Fibroblast of lung (primary cell): ENCODE measurements around the gene KIAA0930.

Experiments used
- EZH2 ChIP-seq: IDR thresholded peaks from 2 replicates; pipeline ENCODE4 v1.5.1; 2012; ENCODE audit warnings: low read length, control low read depth, mild to moderate bottlenecking; ENCODE audit errors: missing control alignments
- TF ChIP-seq, protein P1 (sequence below), 2 donors: IDR thresholded peaks in 1 of 2; conservative IDR thresholded peaks in 1 of 2; 1 replicate in 1 of 2; 2 replicates in 1 of 2; pipeline ENCODE4 v1.5.1; 2011 to 2012; ENCODE audit warnings: low read length in 2 of 2, control low read depth in 1 of 2, inconsistent platforms in 1 of 2, low read depth in 1 of 2, mild to moderate bottlenecking in 1 of 2

DNA sequence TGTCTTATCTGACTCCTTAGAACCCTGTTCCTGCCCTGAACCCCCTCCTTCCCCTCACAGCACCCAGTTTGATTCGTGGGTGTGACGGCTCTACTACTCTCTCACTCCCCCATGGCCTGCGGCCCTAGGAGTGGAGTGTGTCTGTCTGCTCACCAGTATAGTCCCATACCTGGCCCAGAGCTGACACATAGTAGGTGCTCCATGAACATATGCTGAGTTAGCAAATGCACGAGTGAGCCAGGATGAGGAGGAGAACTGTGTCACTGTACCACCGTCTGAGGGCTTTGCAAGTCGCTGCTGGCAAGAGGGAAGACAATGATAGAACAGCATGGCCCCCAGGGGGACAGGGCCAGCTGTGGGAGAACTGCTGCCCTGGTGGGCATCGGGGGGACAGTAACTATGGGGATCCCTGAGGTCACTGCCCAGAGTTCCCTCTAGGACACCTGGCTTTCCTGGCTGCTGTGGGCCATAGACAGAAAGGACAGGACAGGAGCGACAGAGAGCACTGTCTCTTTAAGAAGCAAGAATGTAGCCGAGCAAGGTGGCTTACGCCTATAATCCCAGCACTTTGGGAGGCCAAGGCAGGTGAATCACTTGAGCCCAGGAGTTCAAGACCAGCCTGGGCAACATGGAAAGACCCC, 19.2 kb upstream of the KIAA0930 start:
- TF ChIP-seq, protein P1, sequence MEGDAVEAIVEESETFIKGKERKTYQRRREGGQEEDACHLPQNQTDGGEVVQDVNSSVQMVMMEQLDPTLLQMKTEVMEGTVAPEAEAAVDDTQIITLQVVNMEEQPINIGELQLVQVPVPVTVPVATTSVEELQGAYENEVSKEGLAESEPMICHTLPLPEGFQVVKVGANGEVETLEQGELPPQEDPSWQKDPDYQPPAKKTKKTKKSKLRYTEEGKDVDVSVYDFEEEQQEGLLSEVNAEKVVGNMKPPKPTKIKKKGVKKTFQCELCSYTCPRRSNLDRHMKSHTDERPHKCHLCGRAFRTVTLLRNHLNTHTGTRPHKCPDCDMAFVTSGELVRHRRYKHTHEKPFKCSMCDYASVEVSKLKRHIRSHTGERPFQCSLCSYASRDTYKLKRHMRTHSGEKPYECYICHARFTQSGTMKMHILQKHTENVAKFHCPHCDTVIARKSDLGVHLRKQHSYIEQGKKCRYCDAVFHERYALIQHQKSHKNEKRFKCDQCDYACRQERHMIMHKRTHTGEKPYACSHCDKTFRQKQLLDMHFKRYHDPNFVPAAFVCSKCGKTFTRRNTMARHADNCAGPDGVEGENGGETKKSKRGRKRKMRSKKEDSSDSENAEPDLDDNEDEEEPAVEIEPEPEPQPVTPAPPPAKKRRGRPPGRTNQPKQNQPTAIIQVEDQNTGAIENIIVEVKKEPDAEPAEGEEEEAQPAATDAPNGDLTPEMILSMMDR (conservative IDR thresholded peaks at IDR 0.05 in 1 of 2, IDR thresholded peaks at IDR 0.05 in 1 of 2; ENCODE audit: low read depth in 1 of 2, low read length in 2 of 2) = no peak
- no peak for TF ChIP-seq EZH2
